Measurements from ENCODE around the gene STUB1.
A peak's percentile ranks its signal among the peaks of the same experiment; 100 is the strongest.

Gene STUB1
- long read RNA-seq, donor 1, transcript STUB1-204 (6 exons, 875 nt): minor isoform, 5 of 85 reads
- long read RNA-seq, donor 1, transcript STUB1-201 (7 exons, 1,472 nt): major isoform, 67 of 85 reads
- long read RNA-seq, donor 1, partial matches to known transcripts: 10 of 85 reads
- long read RNA-seq, donor 1, other reads (novel, unspliced or antisense): 0 of 85 reads
- long read RNA-seq, donor 2, transcript STUB1-201 (7 exons, 1,472 nt): major isoform, 38 of 40 reads
- long read RNA-seq, donor 2, partial matches to known transcripts: 0 of 40 reads
- long read RNA-seq, donor 2, other reads (novel, unspliced or antisense): 0 of 40 reads
- long read RNA-seq, donor 3, transcript STUB1-201 (7 exons, 1,472 nt): major isoform, 26 of 36 reads
- long read RNA-seq, donor 3, partial matches to known transcripts: 0 of 36 reads
- long read RNA-seq, donor 3, other reads (novel, unspliced or antisense): 5 of 36 reads
- long read RNA-seq, donor 4, transcript STUB1-201 (7 exons, 1,472 nt): major isoform, 37 of 41 reads
- long read RNA-seq, donor 4, partial matches to known transcripts: 0 of 41 reads
- long read RNA-seq, donor 4, other reads (novel, unspliced or antisense): 0 of 41 reads
- long read RNA-seq, donor 5, transcript STUB1-201 (7 exons, 1,472 nt): major isoform, 45 of 53 reads
- long read RNA-seq, donor 5, partial matches to known transcripts: 6 of 53 reads
- long read RNA-seq, donor 5, other reads (novel, unspliced or antisense): 0 of 53 reads
- long read RNA-seq, donor 6, transcript STUB1-201 (7 exons, 1,472 nt): major isoform, 51 of 59 reads
- long read RNA-seq, donor 6, partial matches to known transcripts: 0 of 59 reads
- long read RNA-seq, donor 6, other reads (novel, unspliced or antisense): 0 of 59 reads
- long read RNA-seq, donor 7: 0 reads
- long read RNA-seq, donor 8, transcript STUB1-201 (7 exons, 1,472 nt): major isoform, 55 of 66 reads
- long read RNA-seq, donor 8, transcript STUB1-202 (4 exons, 894 nt): minor isoform, 5 of 66 reads
- long read RNA-seq, donor 8, transcript STUB1-204 (6 exons, 875 nt): minor isoform, 6 of 66 reads
- long read RNA-seq, donor 8, partial matches to known transcripts: 0 of 66 reads
- long read RNA-seq, donor 8, other reads (novel, unspliced or antisense): 0 of 66 reads

DNA sequence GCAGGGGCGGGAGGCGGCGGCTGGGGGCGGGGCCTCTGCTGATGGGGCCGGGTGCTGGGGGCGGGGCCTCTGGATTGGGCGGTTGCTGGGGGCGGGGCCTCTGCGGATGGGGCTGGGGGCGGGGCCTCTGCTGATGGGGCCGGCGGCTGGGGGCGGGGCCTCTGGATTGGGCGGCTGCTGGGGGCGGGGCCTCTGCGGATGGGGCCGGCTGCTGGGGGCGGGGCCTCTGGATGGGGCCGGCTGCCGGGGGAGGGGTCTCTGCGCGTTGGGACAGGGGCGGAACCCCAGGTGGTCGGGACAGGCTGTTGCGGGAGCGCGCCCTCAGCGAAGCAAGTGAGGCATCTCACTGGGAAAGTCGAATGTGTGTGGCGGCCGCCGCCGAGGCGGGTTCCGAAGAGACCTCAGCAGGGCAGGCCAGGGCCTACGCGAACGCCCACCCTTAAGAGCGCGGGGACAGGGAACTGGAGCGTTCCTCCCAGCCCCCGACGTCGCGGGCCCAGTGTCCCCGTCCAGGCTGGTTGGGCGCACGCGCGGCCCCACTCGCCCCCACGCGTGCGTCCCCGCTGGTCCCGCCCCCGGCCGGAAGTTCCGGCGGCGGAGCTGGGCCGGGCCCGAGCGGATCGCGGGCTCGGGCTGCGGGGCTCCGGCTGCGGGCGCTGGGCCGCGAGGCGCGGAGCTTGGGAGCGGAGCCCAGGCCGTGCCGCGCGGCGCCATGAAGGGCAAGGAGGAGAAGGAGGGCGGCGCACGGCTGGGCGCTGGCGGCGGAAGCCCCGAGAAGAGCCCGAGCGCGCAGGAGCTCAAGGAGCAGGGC is at the start of gene STUB1:
TSS of gene STUB1 (plus strand) at position 597 of the 811 bp plus-strand sequence. CDS start at position 713, 116 bp downstream.
- DNase-seq: peak; percentile 90

DNA sequence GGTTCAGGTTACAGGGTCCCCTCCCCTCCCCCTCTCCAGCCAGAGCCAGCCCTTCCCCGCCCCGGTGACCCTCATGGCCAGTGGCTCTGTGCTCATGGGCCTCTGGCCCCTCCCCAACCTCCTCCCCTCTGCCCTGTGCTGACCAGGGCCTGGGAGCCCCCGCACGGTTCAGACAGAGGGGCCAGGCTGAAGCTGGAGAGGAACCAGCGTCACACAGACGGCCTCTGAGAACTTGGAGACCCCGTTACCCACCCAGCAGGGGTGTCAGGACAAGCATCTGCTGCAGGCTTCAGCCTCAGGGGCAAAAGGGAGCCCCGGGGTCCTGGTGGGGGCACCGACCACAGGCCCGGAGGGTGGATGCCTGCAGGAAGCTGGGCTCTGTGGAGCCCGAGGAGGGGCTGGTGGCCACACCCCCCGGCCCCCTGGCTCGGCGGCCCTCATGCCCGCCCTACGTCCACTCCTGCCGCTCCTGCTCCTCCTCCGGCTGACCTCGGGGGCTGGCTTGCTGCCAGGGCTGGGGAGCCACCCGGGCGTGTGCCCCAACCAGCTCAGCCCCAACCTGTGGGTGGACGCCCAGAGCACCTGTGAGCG is 49.3 kb upstream of the STUB1 start, which contains the start of gene WFIKKN1:
TSS of gene WFIKKN1 (plus strand) at position 171 of the 591 bp plus-strand sequence. CDS start at position 440, 269 bp downstream.
- peak; percentile 70 for DNase-seq

DNA sequence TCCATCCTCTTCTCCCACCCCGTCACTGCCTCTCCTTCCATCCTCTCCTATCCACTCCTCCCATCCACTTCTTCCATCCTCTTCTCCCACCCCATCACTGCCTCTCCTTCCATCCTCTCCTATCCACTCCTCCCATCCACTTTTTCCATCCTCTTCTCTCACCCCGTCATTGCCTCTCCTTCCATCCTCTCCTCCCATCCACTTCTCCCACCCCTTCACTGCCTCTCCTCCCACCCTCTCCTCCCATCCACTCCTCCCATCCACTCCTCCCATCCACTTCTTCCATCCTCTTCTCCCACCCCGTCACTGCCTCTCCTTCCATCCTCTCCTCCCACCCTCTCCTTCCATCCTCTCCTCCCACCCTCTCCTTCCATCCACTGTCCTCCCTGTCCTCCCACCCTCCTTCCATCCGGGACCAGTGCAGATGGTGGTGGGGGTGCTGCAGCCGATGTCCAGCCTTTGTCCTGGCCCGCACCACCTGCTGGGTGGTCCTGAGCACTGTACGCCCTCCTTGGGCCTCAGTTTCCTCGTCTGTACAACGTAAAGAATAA is 48.3 kb upstream of the STUB1 start:
- no peak for DNase-seq

DNA sequence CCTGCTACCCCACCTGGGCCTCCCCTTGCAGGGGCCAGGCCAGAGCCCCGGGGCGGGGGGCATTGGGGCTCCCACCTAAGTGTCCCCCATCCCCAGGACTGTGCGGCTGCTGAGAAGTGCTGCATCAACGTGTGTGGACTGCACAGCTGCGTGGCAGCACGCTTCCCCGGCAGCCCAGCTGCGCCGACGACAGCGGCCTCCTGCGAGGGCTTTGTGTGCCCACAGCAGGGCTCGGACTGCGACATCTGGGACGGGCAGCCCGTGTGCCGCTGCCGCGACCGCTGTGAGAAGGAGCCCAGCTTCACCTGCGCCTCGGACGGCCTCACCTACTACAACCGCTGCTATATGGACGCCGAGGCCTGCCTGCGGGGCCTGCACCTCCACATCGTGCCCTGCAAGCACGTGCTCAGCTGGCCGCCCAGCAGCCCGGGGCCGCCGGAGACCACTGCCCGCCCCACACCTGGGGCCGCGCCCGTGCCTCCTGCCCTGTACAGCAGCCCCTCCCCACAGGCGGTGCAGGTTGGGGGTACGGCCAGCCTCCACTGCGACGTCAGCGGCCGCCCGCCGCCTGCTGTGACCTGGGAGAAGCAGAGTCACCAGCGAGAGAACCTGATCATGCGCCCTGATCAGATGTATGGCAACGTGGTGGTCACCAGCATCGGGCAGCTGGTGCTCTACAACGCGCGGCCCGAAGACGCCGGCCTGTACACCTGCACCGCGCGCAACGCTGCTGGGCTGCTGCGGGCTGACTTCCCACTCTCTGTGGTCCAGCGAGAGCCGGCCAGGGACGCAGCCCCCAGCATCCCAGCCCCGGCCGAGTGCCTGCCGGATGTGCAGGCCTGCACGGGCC is 47.5 kb upstream of the STUB1 start:
- no peak for DNase-seq

DNA sequence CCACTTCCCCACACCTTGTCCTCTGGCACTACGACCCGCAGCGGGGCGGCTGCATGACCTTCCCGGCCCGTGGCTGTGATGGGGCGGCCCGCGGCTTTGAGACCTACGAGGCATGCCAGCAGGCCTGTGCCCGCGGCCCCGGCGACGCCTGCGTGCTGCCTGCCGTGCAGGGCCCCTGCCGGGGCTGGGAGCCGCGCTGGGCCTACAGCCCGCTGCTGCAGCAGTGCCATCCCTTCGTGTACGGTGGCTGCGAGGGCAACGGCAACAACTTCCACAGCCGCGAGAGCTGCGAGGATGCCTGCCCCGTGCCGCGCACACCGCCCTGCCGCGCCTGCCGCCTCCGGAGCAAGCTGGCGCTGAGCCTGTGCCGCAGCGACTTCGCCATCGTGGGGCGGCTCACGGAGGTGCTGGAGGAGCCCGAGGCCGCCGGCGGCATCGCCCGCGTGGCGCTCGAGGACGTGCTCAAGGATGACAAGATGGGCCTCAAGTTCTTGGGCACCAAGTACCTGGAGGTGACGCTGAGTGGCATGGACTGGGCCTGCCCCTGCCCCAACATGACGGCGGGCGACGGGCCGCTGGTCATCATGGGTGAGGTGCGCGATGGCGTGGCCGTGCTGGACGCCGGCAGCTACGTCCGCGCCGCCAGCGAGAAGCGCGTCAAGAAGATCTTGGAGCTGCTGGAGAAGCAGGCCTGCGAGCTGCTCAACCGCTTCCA is 46.7 kb upstream of the STUB1 start:
- no peak for DNase-seq

DNA sequence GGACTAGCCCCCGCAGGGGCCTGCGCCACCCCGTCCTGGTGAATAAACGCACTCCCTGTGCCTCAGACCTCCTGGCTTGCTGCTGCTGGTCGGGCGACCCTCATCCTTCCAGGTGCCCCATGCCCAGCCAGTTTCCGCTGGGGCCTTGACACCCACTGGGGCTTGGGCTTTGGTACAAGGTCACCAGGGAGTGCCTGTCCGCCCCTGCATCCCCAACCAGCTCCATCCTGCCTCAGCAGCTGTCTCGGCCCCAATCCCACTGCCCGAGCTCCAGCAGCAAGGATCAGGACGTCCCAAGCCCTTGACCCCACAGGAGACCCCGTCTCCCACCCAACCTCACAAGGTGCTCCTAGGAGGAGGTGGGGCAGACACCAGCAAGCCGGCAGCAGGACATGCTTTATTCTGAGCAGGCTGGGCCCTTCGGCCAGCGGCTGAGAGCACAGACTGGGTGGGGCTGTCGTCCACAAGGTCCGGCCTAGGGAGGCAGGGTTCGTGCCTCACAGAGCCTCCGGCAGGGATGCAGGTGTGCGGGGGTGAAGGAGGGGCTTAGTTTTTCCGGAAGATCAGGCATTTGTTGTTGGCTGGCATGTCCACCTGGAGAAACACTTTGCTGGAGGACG is 46.0 kb upstream of the STUB1 start:
- no peak for DNase-seq

DNA sequence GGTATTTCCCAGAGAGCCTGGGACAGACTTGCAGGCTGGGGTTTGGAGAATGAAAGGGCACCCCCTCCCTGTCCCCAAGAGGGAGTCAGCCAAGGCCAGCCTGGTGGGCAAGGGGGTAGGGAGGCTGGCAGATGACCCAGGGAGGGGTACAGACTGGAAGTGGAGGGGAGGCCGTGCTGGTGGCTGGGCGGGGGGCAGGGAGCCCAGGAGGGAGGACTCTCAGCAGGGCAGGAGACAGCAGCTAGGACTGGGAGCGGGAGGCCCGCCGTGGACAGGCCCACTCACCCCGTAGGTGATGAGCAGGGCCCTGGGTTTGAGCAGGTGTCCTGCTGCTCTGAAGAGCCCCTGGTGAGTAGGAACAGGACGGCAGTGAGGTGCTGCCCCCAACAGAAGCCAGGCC is 45.2 kb upstream of the STUB1 start:
- DNase-seq: no peak

DNA sequence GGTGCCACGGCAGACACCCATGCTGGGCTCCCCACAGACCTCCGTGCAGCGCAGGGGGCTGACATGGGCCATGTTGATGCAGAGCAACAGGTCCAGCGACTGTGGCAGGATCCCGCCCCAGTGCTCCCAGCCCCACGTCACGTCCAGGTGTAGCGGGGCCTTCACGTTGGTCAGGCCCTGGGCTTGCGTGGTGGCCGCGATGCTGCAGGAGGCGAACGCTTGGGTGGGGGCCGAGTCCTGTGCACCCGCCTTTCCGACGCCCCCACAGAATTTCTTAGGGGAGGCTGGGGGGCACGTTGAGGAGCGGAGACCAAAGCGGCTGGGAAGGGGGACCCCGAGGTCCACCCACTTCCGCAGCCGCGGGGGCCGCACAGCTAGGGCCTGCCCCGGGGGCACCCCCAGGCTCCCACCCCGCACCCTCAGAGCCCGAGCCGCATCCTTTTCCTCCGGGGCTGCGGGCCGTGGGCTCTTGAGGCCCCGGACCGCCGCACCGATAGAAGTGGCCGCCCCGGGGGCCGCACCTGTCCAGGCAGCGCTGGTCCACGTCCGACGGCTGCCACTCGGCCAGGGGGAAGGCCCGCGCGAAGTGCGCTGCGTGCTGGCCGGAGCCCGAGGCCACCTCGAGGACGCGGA is 44.5 kb upstream of the STUB1 start:
- DNase-seq: no peak

DNA sequence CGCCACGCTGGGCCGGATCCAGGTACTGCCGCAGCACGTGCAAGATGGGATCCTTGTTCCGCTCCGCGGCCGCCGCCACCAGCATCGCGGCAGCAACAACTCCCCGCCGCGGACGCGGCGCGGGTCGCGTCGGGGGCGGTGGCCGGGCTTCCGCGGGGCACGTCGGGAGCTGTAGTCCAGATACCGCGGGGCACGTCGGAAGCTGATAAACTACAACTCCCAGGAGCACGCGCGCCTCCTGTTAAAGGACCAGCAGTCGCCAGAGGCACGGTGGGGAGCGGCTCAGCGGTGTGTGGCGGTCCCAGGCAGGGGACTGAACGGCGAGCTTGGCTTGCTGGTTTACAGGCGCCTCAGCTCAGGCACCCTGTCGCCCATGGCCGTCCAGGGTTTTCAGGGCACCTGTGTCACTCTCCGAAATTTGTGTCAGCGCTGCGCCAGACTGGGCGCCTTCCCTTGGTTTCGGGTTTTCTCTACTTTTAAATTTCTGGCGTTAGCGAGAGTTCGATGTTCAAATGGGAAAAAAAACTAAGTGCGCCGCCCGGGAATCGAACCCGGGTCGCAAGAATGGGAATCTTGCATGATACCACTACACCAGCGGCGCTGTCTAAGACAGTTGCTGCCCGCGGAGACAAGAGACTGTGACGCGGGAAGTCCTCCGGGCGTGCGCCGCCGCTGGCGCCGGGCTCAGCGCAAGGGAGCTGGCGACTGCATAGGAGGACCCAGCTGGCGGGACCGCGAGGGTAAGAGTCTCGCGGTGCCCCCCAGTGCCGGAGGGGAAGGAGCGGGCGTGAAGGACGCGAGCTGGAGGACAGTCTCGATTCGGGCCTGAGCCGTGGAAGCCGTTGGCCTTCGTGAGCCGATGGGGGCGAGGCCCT is 43.8 kb upstream of the STUB1 start, which contains the start of gene METTL26:
TSS of gene METTL26 (minus strand) at position 100 of the 875 bp plus-strand sequence. CDS start at position 85, 15 bp downstream.
- peak; percentile 98 for DNase-seq

DNA sequence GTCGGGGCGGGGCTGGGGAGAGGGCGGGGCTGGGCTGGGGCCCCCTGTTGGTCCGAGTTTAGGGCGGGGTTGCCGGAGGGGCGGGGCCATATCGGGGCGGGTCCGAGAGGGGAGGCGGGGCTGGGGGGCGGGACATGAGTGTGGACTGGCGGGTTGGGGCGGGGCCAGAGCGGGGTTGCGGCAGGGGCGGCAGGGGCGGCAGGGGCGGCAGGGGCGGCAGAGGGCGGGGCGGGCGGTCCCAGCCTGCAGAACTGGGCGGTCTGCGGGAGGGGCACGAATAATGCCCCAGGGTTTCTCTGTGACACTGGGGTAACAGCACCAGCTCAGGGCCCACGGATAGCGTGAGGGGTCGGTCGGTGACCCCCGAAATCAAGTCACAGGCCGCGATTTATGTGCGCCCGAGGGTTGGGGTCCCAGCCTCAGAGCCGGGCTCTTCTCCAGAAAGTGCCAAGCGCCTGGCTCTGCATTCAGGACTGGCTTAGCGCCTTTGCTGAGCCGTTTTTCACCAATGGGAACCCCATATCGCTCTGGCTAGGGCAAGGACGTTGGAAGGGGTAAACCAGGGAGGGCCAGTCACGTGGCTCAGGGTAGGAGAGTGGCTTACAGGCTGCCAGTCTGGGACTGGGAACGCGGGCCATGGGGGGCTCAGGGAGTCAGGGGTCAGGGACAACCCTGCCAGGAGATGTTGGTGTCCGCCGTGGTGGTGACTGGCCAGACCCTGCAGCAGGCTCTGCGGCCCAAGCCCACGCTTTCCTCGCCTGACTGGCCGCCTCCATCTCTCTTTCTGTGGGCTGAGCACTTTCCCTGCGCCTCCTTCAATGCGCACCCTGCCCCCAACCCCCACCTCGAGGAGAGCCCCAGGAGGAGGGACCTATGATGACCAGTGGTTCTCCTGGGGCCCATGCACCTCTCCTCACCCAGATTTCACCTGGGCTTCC is 42.9 kb upstream of the STUB1 start:
- peak; percentile 68 for DNase-seq

DNA sequence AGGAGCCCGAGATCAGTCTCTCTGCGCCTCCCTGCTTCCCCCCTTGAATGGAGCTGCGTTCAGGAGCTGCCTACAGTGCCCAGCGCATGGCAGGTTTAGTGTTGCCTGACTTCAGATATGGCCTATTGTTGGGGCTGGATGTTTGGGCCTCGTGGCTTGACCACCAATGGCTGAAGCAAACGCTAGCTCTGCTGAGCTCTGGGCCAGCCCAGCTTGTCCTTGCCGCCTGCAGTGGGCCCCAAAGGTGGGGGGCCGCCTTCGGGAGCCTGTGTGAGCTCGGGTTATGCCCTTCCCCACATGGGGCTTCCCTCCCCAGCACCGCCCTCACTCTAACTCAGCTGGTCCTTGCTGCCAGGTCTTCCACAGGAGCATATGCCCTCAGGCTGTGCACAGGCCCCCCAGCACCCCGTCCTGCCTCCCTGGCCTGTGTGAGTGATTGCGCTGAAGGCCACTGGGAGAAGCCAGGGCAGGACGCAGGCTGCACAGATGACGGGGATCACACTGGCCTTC is 42.1 kb upstream of the STUB1 start:
- no peak for DNase-seq

DNA sequence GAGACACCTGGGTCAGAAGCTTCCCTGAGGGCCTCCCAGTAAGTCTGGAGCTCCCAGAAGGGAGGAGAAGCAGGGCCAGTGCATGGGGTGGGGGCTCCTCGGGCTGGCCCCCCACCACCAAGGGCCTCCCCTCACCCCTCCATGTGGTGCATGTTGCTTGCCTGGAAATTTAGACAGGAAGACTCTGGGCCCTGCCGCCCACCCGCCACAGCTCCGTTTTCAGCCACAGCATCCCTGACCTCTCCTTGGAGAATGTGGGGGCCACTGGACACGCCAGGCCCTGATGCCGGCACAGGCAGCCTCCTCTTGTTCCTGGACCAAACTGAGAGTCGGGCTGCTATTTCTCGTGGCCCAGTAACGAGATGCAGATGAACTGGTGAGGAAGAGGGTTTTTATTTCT is 41.4 kb upstream of the STUB1 start:
- no peak for DNase-seq

DNA sequence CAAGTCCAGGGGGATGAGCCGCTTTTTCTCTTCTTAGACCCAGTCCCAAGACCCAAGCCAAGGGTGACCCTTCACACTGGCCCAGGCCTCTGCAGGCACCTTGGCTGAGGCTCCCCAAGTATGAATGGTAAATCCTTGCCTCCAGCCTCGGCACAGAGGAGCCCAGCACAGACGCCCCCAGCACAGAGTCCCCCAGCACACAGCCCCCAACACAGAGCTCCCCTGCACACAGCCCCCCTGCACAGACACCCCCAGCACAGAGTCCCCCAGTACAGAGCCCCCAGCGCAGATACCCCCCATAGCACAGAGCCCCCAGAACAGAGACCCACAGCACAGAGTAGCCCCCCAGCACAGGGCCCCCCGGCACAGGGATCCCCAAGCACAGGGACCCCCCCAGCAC is 39.6 kb upstream of the STUB1 start:
- no peak for DNase-seq

DNA sequence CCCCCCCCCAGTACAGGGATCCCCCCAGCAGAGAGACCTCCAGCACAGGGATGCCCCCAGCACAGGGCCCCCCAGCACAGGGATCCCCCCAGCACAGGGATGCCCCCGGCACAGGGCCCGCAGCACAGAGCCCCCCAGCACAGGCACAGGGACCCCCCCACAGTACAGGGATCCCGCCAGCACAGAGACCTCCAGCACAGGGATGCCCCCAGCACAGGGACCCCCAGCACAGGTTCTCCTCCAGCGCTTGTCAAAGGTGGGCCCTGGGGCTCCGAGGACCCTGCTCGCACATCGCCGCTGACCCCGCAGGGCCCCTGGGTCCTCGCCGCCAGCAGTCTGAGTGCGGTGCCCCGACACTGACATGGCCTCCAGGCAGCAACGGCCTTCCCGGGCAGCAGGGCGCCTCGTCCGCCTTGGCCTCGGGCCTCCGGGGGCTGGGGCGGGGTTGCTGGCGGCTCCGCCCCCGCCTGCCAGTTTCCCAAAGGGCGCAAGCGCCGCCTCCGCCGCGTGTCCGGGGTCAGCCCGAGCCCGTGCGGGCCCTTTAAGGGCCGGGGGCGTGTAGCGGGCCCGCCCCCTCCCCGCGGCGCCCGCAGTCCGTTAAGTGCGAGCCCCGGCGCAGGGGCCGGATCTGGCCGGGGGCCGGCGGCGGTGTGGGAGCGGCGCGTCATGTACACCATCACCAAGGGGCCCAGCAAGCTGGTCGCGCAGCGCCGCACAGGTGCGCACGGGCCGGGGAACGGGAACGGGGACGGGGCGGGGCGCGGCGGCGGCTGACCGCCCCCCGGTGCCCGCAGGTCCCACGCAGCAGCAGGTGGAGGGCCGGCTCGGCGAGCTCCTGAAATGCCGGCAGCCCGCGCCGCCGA is 38.7 kb upstream of the STUB1 start, which contains the start of gene MCRIP2:
TSS of gene MCRIP2 (plus strand) at position 503 of the 863 bp plus-strand sequence. CDS start at position 667, 164 bp downstream.
- peak; percentile 86 for DNase-seq

Data from right kidney (tissue), 9 donors.